GM12873 (cell line): ENCODE results near the gene ZMAT3.

ENCODE experiments used
- CTCF ChIP-seq: IDR thresholded peaks from 2 replicates; pipeline ENCODE4 v1.5.1; 2012; ENCODE audit warnings: low read depth, mild to moderate bottlenecking, moderate library complexity, low read length, control low read depth; ENCODE audit not compliant: insufficient read depth; ENCODE audit errors: missing control alignments

Gene ZMAT3

DNA sequence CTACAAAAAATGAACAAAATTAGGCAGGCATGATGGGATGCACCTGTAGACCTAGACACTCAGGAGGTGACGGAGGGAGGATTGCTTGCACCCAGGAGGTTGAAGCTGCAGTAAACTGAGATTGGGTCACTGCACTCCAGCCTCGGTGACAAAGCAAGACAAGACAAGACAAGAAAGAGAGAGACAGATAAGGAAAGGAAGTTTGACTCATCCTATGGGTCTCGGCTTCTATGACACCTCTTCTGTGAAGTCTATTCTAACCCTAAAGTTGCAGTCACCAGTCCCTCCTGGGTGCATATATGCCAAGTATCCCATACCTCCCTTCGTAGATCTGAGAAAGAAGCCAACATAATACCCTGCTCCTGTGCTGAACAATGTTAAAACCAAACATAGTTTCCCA is 7.9 kb upstream of the ZMAT3 start:
- no peak for TF ChIP-seq CTCF

GRCh38 chr3:179076243-179077027 is 4.8 kb upstream of the ZMAT3 start:
- TF ChIP-seq CTCF, result no peak

- TF ChIP-seq CTCF, result no peak
Measured at GRCh38 chr3:179074656-179075055, 3.0 kb upstream of the ZMAT3 start.

- TF ChIP-seq CTCF, result no peak
Measured at GRCh38 chr3:179073816-179074215, 2.2 kb upstream of the ZMAT3 start.

GRCh38 chr3:179072100-179072438 is 460 bp upstream of the ZMAT3 start:
- no peak for TF ChIP-seq CTCF

DNA sequence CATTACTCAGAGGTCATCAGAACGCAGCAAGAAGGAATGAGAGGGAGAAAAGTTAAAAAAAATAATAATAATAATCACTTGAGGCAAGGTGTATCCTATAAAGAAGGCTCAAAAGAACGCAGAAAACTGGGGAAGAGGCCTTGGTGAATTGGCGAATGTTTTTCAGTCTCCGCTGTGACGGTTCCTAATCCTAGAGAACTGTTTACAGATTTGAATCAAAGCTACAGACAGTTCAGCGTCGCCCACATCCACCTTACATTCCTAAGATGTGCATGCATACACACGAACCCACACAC is 634 bp downstream of the ZMAT3 start:
- TF ChIP-seq CTCF, result no peak

DNA sequence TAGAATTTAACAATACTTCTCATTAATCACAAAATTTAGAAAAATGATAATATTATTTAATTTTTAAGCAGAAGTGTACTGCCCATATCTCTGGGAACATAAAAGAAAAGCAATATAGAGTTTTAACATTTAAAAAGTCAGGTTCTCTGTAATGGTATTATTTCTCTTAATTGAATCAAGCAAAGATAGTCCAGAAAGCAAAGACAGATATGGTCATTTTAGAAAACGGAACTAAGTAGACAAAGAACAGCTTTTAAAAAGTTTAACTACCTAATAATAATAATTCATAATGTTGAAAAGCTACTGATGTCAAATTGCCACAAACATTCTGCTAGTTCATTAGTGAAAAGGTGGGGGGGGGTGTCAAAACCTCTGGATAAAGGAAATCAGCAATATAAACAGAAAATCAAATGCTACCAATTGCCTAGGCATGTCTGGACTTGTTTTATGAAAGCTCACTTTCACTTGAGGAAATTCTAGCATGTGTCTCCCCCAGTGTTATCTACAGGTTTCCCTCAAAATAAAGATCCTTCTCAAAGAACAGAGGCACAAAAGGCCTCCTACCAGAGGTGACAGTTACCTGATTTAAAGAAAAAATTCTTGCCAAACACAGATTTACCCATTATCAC is 1.7 kb downstream of the ZMAT3 start:
- no peak for TF ChIP-seq CTCF
